Thymus (tissue), 11 donors: ENCODE measurements around the gene SERPINB10. TPM values are rescaled to one million over a fixed set of nuclear protein-coding genes. Genes with fewer than 3 reads are reported as not detected.

Source experiments
- DNase-seq, 9 donors: peaks; one replicate each; pipeline ENCODE4 v3.0.0-alpha.2; 2013; ENCODE audit warnings: low spot score in 9 of 9, low read depth in 6 of 9, missing footprints in 1 of 9
- H3K27ac ChIP-seq, 2 donors: one replicate each; pipeline ENCODE4 v1.5.1; 2013; ENCODE audit warnings: control low read depth in 1 of 2, low read depth in 1 of 2, low read length in 1 of 2, mild to moderate bottlenecking in 1 of 2, moderate library complexity in 1 of 2
- H3K27me3 ChIP-seq, 2 donors: one replicate each; pipeline ENCODE4 v1.5.1; 2013; ENCODE audit warnings: low read length in 1 of 2; ENCODE audit not compliant: control insufficient read depth in 2 of 2, insufficient read depth in 1 of 2
- H3K36me3 ChIP-seq, 2 donors: one replicate each; pipeline ENCODE4 v1.5.1; 2013; ENCODE audit warnings: low read length in 1 of 2, mild to moderate bottlenecking in 1 of 2, moderate library complexity in 1 of 2; ENCODE audit not compliant: control insufficient read depth in 2 of 2, insufficient read depth in 2 of 2
- H3K4me1 ChIP-seq, 2 donors: one replicate each; pipeline ENCODE4 v1.5.1; 2013; ENCODE audit warnings: low read length in 2 of 2; ENCODE audit not compliant: control insufficient read depth in 2 of 2, insufficient read depth in 2 of 2
- H3K4me3 ChIP-seq, 2 donors: one replicate each; pipeline ENCODE4 v1.5.1; 2013; ENCODE audit warnings: low read length in 2 of 2, control low read depth in 1 of 2, mild to moderate bottlenecking in 1 of 2
- H3K9me3 ChIP-seq, 2 donors: one replicate each; pipeline ENCODE4 v1.5.1; 2013; ENCODE audit warnings: low read length in 1 of 2, mild to moderate bottlenecking in 1 of 2; ENCODE audit not compliant: control insufficient read depth in 2 of 2, insufficient read depth in 1 of 2
- WGBS: extraction: QIAGEN DNeasy Blood & Tissue Kit; methylation state at CpG from one replicate; pipeline ENCODE4 v1.1.7; 2013; 5-methylcytosine and 5-hydroxymethylcytosine counted together
- polyA plus RNA-seq: library from polyadenylated mRNA; stranded (reverse); fragments of 200-250 nt; gene quantifications from one replicate; pipeline ENCODE4 v1.2.3, GENCODE V29; 2013
- total RNA-seq: library from RNA; stranded (reverse); fragments of 120-200 nt; gene quantifications from one replicate; pipeline ENCODE4 v1.2.4, GENCODE V29; 2013
- donor health status: healthy.

Gene SERPINB10
- total and polyA plus RNA-seq, 2 donors, result 1.7 to 2.5 TPM

- no peaks in the 10 kb centered on the region for H3K36me3 ChIP-seq
- H3K4me3 ChIP-seq, result no peak overlapping the region
- no peak for DNase-seq
- H3K4me1 ChIP-seq, result peaks cover 3% of the 10 kb centered on the region in 2 donors
- H3K27me3 ChIP-seq, result peaks cover 0 to 19% of the 10 kb centered on the region in 2 donors
- H3K27ac ChIP-seq, result no peak overlapping the region
- WGBS, result 92% methylated on average over 5 of the region's 5 CpGs
- H3K9me3 ChIP-seq, result no peaks in the 10 kb centered on the region
Observed at GRCh38 chr18:63965716-63966330, 58.1 kb downstream of the SERPINB10 start.

- under 1% methylated on average over 62 of the region's 62 CpGs for WGBS
- H3K27ac ChIP-seq, result peak within 1 kb of the TSS; percentile 64 to 93
- peak within 1 kb of the TSS; percentile 68 to 79 for H3K4me3 ChIP-seq
- peaks cover 0 to 21% of the 10 kb centered on the region in 2 donors for H3K27me3 ChIP-seq
- no peaks in the 10 kb centered on the region for H3K36me3 ChIP-seq
- H3K4me1 ChIP-seq, result peaks cover 3% of the 10 kb centered on the region in 2 donors
- H3K9me3 ChIP-seq, result no peaks in the 10 kb centered on the region
- peak in 7 of 9 donors; percentile 40 to 84 (median 51) for DNase-seq
Observed at GRCh38 chr18:63969942-63970808, 62.4 kb downstream of the SERPINB10 start, which contains the start of gene SERPINB8. Gene SERPINB8, plus strand, starts transcription at chr18:63970081. Its CDS starts 8,228 bp downstream, at chr18:63978309.

GRCh38 chr18:63970809-63971205 is 63.0 kb downstream of the SERPINB10 start:
- H3K27me3 ChIP-seq, result peaks cover 0 to 21% of the 10 kb centered on the region in 2 donors
- H3K9me3 ChIP-seq, result no peaks in the 10 kb centered on the region
- DNase-seq, result no peak
- 57% methylated on average over 18 of the region's 18 CpGs for WGBS
- peak overlapping the region; percentile 1 to 93 for H3K27ac ChIP-seq
- H3K36me3 ChIP-seq, result no peaks in the 10 kb centered on the region
- H3K4me3 ChIP-seq, result peak overlapping the region; percentile 68 to 79
- peaks cover 3% of the 10 kb centered on the region in 2 donors for H3K4me1 ChIP-seq

- H3K27me3 ChIP-seq, result peaks cover 0 to 21% of the 10 kb centered on the region in 2 donors
- no peaks in the 10 kb centered on the region for H3K9me3 ChIP-seq
- H3K27ac ChIP-seq, result no peak overlapping the region
- no peak overlapping the region for H3K4me3 ChIP-seq
- H3K36me3 ChIP-seq, result no peaks in the 10 kb centered on the region
- H3K4me1 ChIP-seq, result peaks cover 3% of the 10 kb centered on the region in 2 donors
- peak in 1 of 9 donors; percentile 8 for DNase-seq
- WGBS, result 50% methylated on average over 13 of the region's 13 CpGs
Observed at GRCh38 chr18:63971320-63972001, 63.7 kb downstream of the SERPINB10 start.

GRCh38 chr18:63972002-63972376 is 64.2 kb downstream of the SERPINB10 start:
- peaks cover 0 to 21% of the 10 kb centered on the region in 2 donors for H3K27me3 ChIP-seq
- 69% methylated on average over 5 of the region's 5 CpGs for WGBS
- no peak for DNase-seq
- no peaks in the 10 kb centered on the region for H3K36me3 ChIP-seq
- no peak overlapping the region for H3K4me3 ChIP-seq
- H3K4me1 ChIP-seq, result peaks cover 3% of the 10 kb centered on the region in 2 donors
- H3K27ac ChIP-seq, result no peak overlapping the region
- H3K9me3 ChIP-seq, result no peaks in the 10 kb centered on the region

- H3K4me3 ChIP-seq, result no peak overlapping the region
- peaks cover 0 to 11% of the 10 kb centered on the region in 2 donors for H3K27me3 ChIP-seq
- no peak overlapping the region for H3K27ac ChIP-seq
- 56% methylated on average over 2 of the region's 2 CpGs for WGBS
- no peaks in the 10 kb centered on the region for H3K36me3 ChIP-seq
- peak in 3 of 9 donors; percentile 13 to 31 (median 20) for DNase-seq
- H3K9me3 ChIP-seq, result no peaks in the 10 kb centered on the region
- peaks cover 0 to 3% of the 10 kb centered on the region in 2 donors for H3K4me1 ChIP-seq
Observed at GRCh38 chr18:63974991-63975390, 67.2 kb downstream of the SERPINB10 start.

- no peaks in the 10 kb centered on the region for H3K9me3 ChIP-seq
- 68% methylated on average over 3 of the region's 3 CpGs for WGBS
- peaks cover 0 to 4% of the 10 kb centered on the region in 2 donors for H3K27me3 ChIP-seq
- H3K4me1 ChIP-seq, result peaks cover 0 to 2% of the 10 kb centered on the region in 2 donors
- no peak overlapping the region for H3K4me3 ChIP-seq
- H3K36me3 ChIP-seq, result no peaks in the 10 kb centered on the region
- no peak overlapping the region for H3K27ac ChIP-seq
- DNase-seq, result no peak
Observed at GRCh38 chr18:63975628-63976027, 67.9 kb downstream of the SERPINB10 start.

GRCh38 chr18:63977040-63977439 is 69.3 kb downstream of the SERPINB10 start:
- Histone ChIP-seq H3K27me3 (no peaks in the 10 kb centered on the region), H3K9me3 (no peaks in the 10 kb centered on the region), H3K4me3 (no peak overlapping the region), H3K36me3 (peaks cover 0 to 3% of the 10 kb centered on the region in 2 donors), H3K27ac (no peak overlapping the region), H3K4me1 (no peaks in the 10 kb centered on the region)
- 97% methylated on average over 3 of the region's 3 CpGs for WGBS
- DNase-seq, result no peak
